HG02870 (cell line): ENCODE measurements around the gene TMEM101.
"Not testable (repeated sequence)": the region's sequence is repeated elsewhere in the genome, so short reads cannot be mapped to it uniquely, and the experiment has no call there.

Experiments used
- ATAC-seq: cut with Tn5 transposase; IDR thresholded peaks from one replicate; pipeline ENCODE4 v1.9.1; 2021; ENCODE audit warnings: mild to moderate bottlenecking, moderate library complexity; ENCODE audit not compliant: unreplicated experiment

The TMEM101 gene

DNA sequence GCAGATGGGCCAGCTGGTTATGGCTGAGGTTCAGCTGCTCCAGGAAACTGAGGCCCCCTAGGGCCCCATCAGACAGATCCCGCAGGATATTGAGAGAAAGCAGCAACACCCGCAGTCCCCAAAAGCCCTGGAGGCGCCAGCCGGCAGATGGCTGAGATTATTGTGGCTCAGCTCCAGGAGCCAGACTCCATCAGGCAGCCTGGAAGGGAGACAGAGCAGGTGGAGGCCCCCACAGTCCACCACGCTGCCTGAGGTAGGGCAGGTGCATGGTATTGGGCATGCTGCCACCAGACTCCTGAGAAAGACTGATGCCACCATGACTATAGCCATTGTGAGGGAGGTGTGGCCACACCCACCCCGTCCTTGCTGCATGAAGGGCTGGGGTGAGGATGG is 9.5 kb upstream of the TMEM101 start:
- no peak for ATAC-seq

DNA sequence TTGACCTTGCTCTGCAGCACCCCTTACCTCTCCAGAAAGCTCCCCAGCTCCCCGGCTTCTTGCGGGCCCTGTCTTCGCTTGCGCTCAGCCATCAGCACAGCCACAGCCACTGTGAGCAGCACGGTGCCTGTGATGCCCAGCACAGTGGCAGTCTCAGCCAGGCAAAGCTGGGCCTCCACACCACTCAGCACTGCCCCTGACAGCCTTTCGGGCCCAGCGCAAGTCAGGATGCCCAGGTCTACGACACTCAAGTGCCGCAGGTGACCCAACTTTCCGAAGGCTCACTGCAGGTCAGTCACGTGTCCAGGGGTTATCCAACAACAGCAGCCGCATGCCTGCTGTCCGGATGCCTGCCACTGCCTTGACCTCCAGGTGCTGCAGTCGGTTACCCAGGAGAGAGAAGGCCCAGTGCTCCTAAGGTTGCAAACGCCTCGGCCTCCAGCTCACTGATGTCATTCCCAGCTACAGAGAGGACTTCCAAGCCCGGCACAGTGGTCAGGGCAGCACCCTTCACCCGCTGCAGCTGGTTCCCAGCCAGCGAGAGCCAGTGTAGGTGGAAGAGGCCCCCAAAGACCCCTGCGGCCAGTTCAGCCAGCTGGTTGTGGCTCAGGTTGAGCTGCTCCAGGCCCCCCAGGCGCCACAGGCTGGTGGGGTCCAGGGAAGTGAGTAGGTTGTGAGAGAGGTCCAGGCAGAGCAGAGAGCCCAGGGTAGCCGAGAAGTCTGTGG is 8.9 kb upstream of the TMEM101 start:
- ATAC-seq: no peak

DNA sequence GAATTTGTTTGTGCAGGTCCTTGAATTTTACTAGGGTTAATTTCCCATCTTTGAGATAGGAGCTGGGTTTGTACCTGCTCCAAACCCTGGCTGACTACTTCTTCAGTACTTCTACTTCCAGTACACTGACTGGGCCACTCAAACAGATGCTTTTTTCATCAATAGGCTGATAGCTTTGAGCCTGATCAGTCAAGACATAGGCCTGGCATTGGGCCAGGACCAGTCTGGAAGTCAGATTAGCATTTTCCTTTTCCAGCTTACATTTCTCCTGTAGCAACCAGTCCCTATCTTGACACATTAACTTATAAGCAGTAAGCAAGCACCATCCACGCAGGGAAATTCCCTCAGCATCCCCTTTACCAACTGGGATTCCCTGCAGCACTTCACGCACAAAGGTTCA is 7.5 kb upstream of the TMEM101 start:
- no peak for ATAC-seq

DNA sequence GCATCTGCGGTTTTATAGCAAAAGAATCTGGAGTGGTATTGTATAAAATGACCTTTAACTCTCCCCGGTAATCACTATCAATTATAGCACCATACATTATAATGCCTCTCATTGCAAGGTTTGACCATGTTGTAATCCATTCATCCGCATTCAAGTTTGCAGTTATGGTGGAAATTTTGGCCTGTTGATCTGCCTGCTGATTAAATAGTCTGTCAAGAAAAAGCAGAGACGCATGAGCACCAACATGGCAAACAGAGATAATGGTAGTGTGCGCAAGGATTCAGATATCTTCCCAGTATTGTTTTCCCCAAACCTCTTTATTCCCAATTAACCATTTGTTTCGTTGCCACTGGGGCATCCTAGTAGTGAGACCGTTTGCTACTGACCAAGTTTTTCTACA is 6.5 kb upstream of the TMEM101 start:
- not testable (repeated sequence) for ATAC-seq

DNA sequence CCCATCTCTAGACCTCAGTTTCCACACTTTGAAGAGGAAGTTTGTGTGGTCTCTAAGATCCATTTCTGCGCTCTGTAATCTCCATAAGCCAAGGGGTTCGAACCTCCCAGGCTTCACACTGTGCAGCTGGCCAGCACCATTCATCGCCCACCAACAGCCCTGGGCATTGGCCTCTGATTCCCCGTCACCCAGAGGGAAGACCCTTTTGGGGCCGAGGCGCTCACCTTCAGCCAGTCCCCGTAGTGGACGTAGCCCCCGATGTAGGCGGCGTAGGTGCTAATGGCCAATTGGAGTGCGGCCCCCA is 678 bp downstream of the TMEM101 start:
- ATAC-seq: no peak

DNA sequence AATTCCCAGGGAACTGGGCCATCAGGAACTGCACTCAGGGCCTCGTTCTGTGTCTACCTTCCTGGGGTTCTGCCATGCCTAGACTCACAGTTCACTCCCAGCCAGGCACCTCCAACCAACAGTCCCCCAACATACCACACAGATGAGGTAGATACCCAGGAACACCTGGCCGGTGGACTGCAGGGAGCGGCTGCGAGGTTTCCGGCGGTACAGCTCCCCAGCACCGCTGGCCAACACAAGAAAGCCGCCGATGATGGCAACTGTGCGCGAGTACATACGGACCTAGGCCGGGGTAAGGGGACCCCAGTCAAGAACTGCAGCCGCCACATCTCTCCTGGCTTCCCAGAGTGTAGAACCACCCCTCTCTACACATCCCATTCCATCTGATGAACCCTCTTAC is 1.9 kb downstream of the TMEM101 start:
- no peak for ATAC-seq

DNA sequence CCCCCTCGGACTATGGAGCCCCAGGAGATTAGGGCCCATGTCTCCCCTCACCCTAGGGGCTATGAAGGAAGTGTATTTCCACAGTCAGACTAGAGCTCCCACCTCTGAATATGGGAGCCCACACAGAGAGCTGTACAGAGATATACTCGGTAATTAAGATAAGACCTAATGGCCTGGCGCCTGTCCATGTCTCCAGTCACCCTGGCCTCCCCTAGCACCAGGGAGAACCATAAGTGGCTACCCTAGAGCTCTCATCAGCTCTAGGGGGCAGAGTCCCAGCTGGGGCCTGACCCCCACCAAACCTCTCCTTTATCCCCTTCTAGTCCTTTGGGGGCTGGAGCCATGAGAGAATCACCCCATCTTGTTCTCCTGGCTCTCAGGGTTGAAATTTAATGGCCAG is 2.4 kb downstream of the TMEM101 start:
- no peak for ATAC-seq

DNA sequence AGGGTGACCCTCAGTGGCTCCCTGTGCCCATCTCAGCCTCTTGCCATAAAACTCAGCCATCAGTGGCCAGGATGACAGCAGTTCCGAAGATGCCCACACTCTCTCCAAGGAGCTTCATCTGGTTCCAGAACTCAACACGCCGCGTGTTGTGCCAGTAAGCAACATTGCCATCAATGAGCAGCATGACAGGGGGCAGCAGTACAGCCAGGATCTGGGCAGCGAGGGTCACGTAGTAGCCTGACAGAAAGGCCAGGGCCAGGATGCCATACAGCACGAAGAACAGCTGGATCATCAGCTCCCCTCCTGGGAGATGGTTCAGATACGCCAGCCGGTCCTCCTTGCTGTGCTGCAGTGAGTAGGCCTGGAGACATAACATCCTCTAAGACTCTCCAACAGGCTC is 2.9 kb downstream of the TMEM101 start:
- ATAC-seq: no peak

DNA sequence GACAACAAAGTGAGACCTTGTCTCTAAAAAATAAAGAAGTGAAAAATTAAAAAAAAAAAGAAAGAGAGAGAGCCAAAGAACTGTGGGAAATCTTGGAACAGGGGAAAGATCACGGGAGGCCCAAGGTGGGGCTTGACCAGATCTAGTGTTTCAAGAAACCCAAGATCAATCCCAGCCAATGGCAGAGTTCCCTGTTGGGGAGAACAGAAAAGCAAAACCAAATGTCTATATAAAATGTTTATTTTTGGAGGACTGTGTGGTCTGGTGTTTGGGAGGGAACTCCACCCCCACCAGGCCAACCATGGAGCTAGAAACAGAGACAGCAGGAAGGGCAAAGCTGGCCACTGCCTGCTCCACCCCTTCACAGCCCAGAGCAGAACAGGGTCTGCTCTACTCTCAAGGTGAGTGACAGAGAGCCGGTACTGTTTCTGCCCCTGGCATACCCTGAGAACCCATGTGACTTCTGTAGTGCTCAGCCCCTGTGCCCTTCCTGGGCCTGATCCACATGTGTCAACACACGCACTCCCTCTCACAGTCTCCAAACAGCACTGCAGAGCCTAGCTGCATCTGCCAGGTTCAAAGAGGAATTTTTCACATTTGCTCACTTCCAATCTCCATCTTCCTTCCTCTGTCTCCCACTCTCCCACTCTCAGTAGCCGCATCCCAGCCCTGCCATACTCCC is 3.7 kb downstream of the TMEM101 start:
- no peak for ATAC-seq

DNA sequence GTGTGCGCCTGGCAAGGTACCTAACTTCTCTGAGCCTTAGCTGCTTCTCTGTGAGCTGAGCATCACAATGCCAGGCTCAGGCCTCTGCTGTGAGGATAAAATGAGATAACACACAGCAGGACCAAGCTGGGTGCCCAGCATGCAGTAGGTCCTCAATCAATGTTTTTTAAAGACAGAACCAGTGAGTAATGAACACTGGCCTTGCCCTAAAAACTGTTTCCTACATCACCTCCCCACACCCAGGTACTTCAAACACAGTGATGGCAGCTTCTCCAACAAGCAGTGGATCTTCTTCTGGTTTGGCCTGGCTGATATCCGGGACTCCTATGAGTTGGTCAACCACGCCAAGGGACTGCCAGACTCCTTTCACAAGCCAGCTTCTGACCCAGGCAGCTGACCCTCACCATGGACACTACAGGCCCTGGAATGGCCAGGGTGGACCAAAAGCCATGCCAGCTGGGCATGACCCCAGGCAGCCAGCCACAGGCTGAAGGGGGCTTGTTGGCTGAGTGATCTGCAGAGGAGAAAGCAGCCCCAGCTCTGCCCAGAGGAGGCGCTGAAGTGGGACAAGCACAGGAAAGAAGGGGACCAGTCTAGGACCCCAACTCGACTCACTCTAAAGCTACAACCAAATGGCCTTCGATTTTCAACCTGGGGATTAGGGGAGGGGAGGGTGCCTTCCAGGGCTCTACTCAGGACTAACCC is 6.4 kb downstream of the TMEM101 start:
- no peak for ATAC-seq

DNA sequence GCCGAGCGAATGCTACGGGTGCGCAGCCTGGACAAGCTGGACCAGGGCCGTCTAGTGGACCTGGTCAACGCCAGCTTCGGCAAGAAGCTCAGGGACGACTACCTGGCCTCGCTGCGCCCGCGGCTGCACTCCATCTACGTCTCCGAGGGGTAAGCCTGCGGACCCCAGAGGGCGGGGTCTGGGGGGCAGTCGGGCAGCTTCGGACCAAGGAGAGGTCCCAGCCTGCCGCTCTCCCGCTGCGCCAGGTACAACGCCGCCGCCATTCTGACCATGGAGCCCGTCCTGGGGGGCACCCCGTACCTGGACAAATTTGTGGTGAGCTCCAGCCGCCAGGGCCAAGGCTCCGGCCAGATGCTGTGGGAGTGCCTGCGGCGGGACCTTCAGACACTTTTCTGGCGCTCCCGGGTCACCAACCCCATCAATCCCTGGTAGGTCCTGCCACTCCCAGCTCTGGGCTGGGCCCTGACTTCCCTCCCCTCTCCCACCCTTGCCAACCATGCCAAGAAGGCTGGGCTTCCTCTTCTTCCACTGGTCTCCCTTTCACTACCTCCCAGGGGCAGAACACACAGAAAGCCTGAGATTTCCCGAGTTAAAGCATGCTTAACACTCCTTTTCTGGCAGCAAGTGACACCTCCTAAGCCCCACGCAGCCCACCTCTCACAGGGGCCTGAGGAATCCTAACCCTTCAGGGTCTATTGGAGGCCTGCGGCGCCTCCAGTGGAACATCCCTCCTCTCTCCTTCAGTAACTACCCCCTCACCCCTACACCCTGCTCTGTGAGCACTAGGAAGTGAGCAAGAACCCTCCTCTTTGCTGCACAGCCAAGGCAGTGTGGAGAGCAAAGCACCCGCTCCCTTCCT is 7.2 kb downstream of the TMEM101 start:
- no peak for ATAC-seq

DNA sequence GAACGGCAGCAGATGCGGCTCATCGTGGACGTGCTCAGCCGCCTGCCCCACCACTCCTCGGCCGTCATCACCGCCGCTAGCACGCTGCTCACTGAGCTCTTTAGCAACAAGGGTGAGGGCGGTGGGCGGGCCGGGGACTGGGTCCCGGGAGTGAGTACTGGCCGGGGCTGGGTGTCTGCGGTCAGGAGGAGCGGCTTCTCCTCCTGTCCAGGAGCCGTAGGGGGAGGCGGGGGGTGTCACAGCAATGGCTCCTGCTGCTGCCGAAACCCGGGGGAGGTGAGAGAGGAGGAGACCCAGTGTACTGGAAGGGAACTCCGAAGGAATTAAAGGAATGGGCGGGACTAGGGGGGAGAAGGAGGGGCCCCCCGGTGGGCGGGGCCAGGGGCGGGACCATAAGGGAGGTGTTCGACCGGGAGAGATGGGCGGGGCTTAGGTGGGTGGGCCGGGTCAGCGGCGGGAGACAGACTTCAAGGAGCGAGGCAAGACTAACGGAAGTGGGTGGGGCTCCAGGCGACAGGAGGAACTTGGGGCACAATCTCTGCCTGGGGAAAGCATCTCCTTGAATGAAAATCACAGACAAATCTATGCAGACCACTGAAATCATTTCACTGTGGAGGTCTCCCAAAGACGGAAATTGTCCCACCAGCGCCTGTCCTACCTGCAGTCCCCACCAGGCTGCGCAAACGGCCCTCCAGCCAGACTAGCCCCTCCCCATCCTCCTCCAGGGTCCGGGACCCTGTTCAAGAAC is 8.0 kb downstream of the TMEM101 start:
- ATAC-seq: peak; percentile 61

DNA sequence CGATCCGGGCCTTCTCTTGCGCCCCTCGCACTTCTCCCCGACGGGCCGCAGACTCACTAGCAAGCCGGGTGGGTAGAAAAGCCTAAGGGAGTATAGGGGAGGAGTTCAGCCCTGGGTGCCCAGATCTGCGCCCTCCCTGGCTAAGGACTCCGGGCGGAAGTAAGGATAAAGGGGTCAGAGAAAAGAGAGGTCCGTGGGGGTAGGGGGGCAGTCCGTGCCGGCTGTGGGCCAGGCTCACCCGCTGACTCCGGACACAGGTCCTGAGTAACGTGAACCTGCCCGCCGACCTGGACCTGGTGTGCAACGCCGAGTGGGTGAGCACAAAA is 8.5 kb downstream of the TMEM101 start:
- ATAC-seq: no peak

DNA sequence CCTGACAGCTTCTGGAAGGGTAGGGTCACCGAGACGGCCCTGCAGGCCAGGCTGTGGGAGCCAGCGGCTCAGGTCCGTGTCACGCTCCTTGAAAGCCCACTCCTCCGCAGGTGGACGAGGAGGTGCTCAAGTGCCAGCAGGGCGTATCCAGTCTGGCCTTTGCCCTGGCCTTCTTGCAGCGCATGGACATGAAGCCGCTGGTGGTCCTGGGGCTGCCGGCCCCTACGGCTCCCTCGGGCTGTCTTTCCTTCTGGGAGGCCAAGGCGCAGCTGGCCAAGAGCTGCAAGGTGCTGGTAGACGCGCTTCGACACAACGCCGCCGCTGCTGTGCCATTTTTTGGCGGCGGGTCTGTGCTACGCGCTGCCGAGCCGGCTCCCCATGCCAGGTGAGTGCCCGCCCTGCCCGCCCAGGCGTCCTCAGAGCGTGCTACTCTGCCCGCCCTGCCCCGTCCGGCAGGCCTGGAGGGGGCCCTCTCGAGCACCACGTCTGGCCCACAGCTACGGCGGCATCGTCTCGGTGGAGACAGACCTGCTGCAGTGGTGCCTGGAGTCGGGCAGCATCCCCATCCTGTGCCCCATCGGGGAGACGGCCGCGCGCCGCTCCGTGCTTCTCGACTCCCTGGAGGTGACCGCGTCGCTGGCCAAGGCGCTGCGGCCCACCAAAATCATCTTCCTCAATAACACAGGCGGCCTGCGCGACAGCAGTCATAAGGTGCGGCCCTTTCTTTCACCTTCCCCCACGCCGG is 9.1 kb downstream of the TMEM101 start:
- ATAC-seq: no peak

DNA sequence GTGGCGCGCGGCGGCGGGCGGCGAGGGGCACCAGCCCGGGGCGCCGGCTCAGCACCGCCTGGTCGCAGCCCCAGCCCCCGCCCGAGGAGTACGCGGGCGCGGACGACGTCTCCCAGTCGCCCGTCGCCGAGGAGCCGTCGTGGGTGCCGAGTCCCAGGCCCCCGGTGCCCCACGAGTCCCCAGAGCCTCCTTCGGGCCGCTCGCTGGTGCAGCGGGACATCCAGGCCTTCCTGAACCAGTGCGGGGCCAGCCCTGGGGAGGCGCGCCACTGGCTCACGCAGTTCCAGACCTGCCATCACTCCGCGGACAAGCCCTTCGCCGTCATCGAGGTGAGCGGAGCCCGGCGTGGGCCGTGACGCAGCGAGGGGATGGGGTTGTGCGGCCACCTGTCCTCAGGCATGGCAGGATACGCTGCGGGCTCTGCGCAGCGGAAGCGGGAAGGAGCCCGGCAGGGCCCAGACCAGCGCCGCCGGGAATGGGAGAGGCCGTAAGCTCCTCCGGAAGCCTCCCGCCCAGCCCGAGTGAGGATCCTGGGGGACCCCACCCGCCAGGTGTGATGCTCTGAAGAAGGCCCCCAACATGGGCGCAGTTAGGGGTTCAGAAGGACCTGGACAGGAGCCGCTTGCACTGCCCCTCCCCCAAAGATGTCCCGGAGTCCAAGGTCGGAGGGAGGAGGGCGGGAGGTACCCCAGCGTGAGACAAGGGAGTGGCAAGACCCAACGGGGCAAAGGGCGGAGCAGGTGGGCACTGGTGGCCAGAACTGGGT is 9.8 kb downstream of the TMEM101 start:
- ATAC-seq: no peak

DNA sequence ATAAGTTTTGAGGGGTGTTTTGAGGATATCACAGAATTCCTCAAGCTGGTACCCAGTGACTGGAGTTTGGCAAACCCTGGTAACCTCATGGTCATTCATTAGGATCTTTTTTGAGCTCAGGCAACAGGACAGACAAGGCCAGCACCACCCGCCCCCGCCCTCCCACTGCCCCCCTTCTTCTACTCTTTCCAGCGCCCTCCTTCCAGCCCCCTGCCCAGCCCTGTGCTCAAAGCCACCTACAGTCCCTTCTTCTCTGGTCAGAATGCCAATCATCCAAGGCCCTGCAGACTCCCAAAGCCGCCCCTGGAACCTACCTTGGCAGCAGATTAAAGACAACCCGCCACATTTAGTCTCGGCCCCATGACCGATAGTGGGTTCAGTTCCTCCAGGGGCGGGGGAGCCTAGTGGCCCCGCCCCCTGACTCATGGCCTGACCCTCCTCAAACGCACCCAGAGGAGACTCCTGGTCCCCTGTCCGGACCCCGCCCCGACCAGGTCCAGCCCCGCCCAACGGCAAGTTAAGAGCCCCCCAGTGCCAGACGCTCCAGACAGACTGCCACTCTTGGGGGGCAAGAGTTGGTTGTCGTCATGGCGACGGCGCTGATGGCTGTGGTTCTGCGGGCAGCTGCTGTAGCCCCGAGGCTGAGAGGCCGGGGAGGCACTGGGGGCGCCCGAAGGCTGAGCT is 10.5 kb downstream of the TMEM101 start, which contains the start of gene NAGS:
TSS of gene NAGS (plus strand) at position 546 of the 684 bp plus-strand sequence. CDS start at position 588, 42 bp downstream.
- no peak for ATAC-seq

DNA sequence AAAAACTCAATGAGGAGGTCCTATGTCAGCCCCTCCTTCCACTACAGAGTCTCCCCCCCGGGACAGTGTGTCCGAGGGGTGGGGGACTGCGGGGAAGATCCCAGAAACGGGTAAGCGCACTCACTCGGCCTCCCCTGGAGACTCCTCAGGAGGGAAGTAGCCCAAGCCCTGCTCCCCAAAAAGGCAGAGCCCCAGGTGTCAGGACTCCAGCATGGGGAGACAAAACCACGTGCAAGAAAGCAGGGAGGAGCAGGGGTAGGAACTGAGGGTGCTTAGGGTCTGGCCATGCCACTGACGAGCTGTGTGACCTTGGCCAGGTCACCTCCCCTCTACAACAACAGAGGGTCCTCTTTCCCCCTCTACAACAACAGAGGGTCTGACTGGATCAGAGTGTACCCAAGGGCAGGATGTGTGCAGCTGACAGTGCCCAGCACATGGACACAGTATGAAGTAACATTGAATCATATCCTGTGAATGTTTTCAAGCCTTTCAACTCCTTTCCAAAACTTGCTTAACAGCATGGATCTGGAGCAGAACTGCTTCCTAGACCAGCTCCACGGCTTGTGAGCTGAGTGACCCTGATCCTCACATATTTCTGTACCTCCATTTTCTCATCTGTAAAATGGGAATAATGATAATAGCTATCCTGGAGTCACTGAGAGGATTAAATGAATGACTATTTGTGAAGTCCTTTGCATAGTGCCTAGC is 12.5 kb downstream of the TMEM101 start:
- ATAC-seq: no peak

DNA sequence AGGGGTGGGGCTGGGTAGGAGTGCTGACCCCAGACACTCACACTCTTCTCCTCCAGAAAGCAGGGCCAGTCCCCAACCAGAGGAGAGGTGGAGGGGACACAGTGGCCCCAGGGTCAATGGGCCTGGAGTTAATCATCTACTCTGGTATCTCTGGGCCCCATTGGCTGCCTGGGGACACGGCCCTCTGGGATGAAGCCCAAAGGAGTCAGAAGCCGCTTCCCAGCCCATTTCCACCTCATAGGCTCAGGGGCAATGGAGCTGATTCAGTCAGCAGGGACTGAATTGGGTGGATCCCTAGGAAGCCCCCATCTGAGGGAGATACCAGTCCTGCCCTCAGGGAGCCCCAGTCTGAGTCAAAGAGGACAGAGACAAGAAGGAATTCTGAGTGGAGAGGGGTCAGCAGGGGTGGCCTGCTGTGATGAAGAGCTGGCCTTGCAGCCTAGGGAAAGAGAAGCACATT is 13.3 kb downstream of the TMEM101 start:
- no peak for ATAC-seq
